Glutamatergic neuron (in vitro differentiated cells): ENCODE results near the gene PACSIN1. TPM values are rescaled to one million over a fixed set of nuclear protein-coding genes. Genes with fewer than 3 reads are reported as not detected.

ENCODE experiments used
- DNase-seq: peaks from one replicate; pipeline ENCODE4 v3.0.0; 2022
- H3K27ac Mint-ChIP-seq: one replicate; pipeline ENCODE4 v1.8.0; 2020; ENCODE audit warnings: mild to moderate bottlenecking, mixed read lengths, inconsistent platforms; ENCODE audit not compliant: unreplicated experiment
- H3K27me3 Mint-ChIP-seq: one replicate; pipeline ENCODE4 v1.8.0; 2020; ENCODE audit warnings: mild to moderate bottlenecking, moderate library complexity, mixed read lengths, inconsistent platforms; ENCODE audit not compliant: unreplicated experiment
- H3K36me3 Mint-ChIP-seq: one replicate; pipeline ENCODE4 v1.8.0; 2020; ENCODE audit warnings: mild to moderate bottlenecking, mixed read lengths, inconsistent platforms; ENCODE audit not compliant: unreplicated experiment
- H3K4me1 Mint-ChIP-seq: one replicate; pipeline ENCODE4 v1.8.0; 2020; ENCODE audit warnings: mild to moderate bottlenecking, low read depth, mixed read lengths, inconsistent platforms; ENCODE audit not compliant: unreplicated experiment
- H3K4me3 Mint-ChIP-seq: one replicate; pipeline ENCODE4 v1.8.0; 2020; ENCODE audit warnings: mild to moderate bottlenecking, mixed read lengths, inconsistent platforms; ENCODE audit not compliant: unreplicated experiment
- H3K9me3 Mint-ChIP-seq: one replicate; pipeline ENCODE4 v1.8.0; 2020; ENCODE audit warnings: mild to moderate bottlenecking, moderate library complexity, mixed read lengths, inconsistent platforms; ENCODE audit not compliant: unreplicated experiment
- CTCF ChIP-seq: fragments of 200-600 bp; sonication (generic); IDR thresholded peaks from one replicate; pipeline ENCODE4 v1.5.0; 2021; ENCODE audit not compliant: partially characterized antibody, unreplicated experiment
- total RNA-seq: library from RNA; stranded (reverse); fragmentation: NEBNext Ultra II Directional; extraction: Animal tissue kit (Norgen Biotek cat#: 25700); gene quantifications from one replicate; pipeline ENCODE4 v1.2.1, GENCODE V29; 2021; ENCODE audit not compliant: unreplicated experiment

PACSIN1 gene
- total RNA-seq, 1 donor from 2014 or later = 0.47 TPM

DNA sequence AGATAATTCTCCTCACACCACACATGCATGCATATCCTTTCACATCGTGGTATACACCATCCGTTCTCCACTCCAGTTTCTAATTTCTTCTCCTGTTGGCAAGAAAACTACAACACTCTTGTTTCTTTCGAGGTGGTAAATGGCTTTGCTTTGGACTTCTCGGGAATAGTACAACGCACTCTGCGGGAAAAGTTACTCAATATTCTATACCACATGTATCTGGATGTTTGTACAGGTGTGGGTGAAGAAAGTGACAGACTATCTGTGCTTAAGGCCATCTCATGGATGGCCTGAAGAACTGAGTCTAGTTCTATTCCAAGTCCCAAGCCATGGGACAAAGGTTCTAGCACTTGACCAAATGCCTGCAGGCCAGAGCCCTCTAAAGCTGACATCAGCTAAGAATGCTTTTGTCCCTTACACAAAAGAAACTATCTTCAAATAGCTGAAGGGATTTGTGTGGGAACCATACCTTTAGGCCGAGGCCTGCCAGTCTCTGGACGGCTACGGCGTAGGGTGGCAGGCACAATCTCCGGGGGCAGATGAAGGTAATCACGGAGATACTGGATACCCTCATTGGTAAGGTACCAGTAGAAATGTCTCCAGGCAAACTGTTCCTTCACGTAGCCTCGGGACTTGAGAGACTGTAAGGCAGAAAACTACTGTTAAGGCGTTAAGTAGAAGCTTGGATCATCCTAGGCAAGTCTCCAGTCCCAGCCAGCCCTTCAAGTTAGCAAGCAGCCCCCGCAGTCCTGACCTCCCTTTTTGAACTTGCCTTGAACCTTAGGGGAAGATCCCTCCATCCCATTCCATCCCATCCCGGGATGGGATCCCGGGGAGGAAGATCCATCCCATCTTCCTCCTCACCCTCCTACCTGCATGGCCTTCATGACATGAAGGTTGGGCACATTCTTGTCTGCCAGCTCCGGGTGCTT, 41.4 kb upstream of the PACSIN1 start:
- Mint-ChIP-seq H3K27me3 (no peaks in the 10 kb centered on the region), H3K4me3 (peak overlapping the region; percentile 95), H3K4me1 (no peaks in the 10 kb centered on the region), H3K36me3 (no peaks in the 10 kb centered on the region), H3K9me3 (no peaks in the 10 kb centered on the region), H3K27ac (peak overlapping the region; percentile 96)
- DNase-seq = no peak
- no peak for TF ChIP-seq CTCF

- no peak for TF ChIP-seq CTCF
- DNase-seq = no peak
- Mint-ChIP-seq H3K27me3 (no peaks in the 10 kb centered on the region), H3K4me3 (peak overlapping the region; percentile 95), H3K36me3 (no peaks in the 10 kb centered on the region), H3K4me1 (no peaks in the 10 kb centered on the region), H3K9me3 (no peaks in the 10 kb centered on the region), H3K27ac (peak overlapping the region; percentile 96)
Measured at GRCh38 chr6:34425132-34425497, 40.8 kb upstream of the PACSIN1 start.

GRCh38 chr6:34425498-34426410, 40.1 kb upstream of the PACSIN1 start, which contains the start of gene RPS10:
Gene RPS10 (minus strand): TSS chr6:34426069. CDS start chr6:34425221, 848 bp downstream.
- H3K27me3 Mint-ChIP-seq = no peaks in the 10 kb centered on the region
- peak within 1 kb of the TSS; percentile 96 for H3K27ac Mint-ChIP-seq
- no peaks in the 10 kb centered on the region for H3K4me1 Mint-ChIP-seq
- DNase-seq = peak; percentile 96
- no peak for TF ChIP-seq CTCF
- peak within 1 kb of the TSS; percentile 95 for H3K4me3 Mint-ChIP-seq
- H3K36me3 Mint-ChIP-seq = no peaks in the 10 kb centered on the region
- H3K9me3 Mint-ChIP-seq = no peaks in the 10 kb centered on the region

DNA sequence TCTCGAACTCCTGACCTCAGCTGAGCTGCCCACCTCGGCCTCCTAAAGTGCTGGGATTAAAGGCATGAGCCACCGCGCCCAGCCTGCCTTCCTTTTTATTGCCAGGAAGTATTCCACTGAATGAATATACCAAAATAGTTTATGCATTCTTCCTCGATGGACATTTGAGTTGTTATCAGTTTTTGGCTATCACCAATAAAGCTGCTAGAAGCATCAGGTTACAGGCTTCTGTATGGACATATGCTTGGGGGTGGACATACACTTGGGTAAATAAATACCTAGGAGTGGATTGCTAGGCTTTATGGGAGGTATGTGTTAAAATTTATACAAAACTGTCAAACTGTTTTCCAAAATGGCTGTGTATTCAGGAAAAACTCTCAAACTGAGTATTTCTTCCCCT, 30.0 kb upstream of the PACSIN1 start:
- H3K36me3 Mint-ChIP-seq = no peaks in the 10 kb centered on the region
- no peak overlapping the region for H3K4me3 Mint-ChIP-seq
- TF ChIP-seq CTCF = no peak
- H3K27ac Mint-ChIP-seq = no peak overlapping the region
- H3K27me3 Mint-ChIP-seq = no peaks in the 10 kb centered on the region
- DNase-seq = no peak
- H3K9me3 Mint-ChIP-seq = peaks cover 4% of the 10 kb centered on the region
- peaks cover 6% of the 10 kb centered on the region for H3K4me1 Mint-ChIP-seq
